Measurements from ENCODE around the gene HINT3. TPM values are rescaled to one million over a fixed set of nuclear protein-coding genes. Genes with fewer than 3 reads are reported as not detected.

HINT3 gene
- total RNA-seq, 1 experiment from 2014 or later: 12.7 TPM

GRCh38 chr6:125959041-125959440, 2.5 kb downstream of the HINT3 start:
- ChIA-PET RAD21 (ENCODE audit: low non-redundant PET in 1 of 2, low total read pairs in 2 of 2, uncharacterized antibody in 2 of 2, unreplicated experiment in 2 of 2) (no interaction called here), POLR2A (no interaction called here), CTCF (no interaction called here)
- no peak overlapping the region for H3K27ac ChIP-seq (ENCODE audit: low read depth, low read length)
- H3K9me2 ChIP-seq (ENCODE audit: insufficient read depth): no peaks in the 10 kb centered on the region
- no peak for DNase-seq (ENCODE audit: low read depth, low spot score)
- H3K36me3 ChIP-seq (ENCODE audit: control insufficient read depth in 1 of 2, insufficient read depth in 2 of 2, low read length in 2 of 2): no peaks in the 10 kb centered on the region
- H3K9me3 ChIP-seq (ENCODE audit: control insufficient read depth in 1 of 2, insufficient read depth in 1 of 2, low read depth in 1 of 2, low read length in 2 of 2): no peaks in the 10 kb centered on the region
- H3K4me3 ChIP-seq (replicated peaks in 1 of 2; ENCODE audit: low read depth in 1 of 2, low read length in 2 of 2): no peak overlapping the region
- peaks cover 10 to 17% of the 10 kb centered on the region in 2 experiments; a peak in 3 of 4 replicates for H3K4me1 ChIP-seq (ENCODE audit: control insufficient read depth in 1 of 2, insufficient read depth in 2 of 2, low read length in 2 of 2)
- no peak overlapping the region for H3K9ac ChIP-seq (ENCODE audit: low read length)
- no peaks in the 10 kb centered on the region for H3K27me3 ChIP-seq (ENCODE audit: insufficient read depth, low read length)
- no TSS peak for BruUV-seq (replicated peaks)
- no peak for TF ChIP-seq SIN3A (IDR thresholded peaks at IDR 0.05; ENCODE audit: low read depth)
- no peak for TF ChIP-seq EGR1 (IDR thresholded peaks at IDR 0.05; ENCODE audit: low read depth)
- TF ChIP-seq SRF (IDR thresholded peaks at IDR 0.05; ENCODE audit: low read depth): no peak
- TF ChIP-seq EZH2phosphoT487 (IDR thresholded peaks at IDR 0.05; ENCODE audit: borderline replicate concordance): no peak
- TF ChIP-seq REST (IDR thresholded peaks at IDR 0.05; ENCODE audit: low read depth): no peak
- no peak for TF ChIP-seq CTCF (IDR thresholded peaks at IDR 0.05 in 2 of 3, conservative IDR thresholded peaks at IDR 0.05 in 1 of 3; ENCODE audit: borderline replicate concordance in 1 of 3, insufficient read depth in 1 of 3, low read depth in 2 of 3, low read length in 2 of 3)
- no peak for TF ChIP-seq EZH2 (IDR thresholded peaks at IDR 0.05)
- no peak for TF ChIP-seq RAD21 (IDR thresholded peaks at IDR 0.05; ENCODE audit: low read depth)
- TF ChIP-seq, protein P1, sequence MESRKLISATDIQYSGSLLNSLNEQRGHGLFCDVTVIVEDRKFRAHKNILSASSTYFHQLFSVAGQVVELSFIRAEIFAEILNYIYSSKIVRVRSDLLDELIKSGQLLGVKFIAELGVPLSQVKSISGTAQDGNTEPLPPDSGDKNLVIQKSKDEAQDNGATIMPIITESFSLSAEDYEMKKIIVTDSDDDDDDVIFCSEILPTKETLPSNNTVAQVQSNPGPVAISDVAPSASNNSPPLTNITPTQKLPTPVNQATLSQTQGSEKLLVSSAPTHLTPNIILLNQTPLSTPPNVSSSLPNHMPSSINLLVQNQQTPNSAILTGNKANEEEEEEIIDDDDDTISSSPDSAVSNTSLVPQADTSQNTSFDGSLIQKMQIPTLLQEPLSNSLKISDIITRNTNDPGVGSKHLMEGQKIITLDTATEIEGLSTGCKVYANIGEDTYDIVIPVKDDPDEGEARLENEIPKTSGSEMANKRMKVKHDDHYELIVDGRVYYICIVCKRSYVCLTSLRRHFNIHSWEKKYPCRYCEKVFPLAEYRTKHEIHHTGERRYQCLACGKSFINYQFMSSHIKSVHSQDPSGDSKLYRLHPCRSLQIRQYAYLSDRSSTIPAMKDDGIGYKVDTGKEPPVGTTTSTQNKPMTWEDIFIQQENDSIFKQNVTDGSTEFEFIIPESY (IDR thresholded peaks at IDR 0.05; ENCODE audit: extremely low read depth, insufficient replicate concordance, low read length): no peak
- no peak for TF ChIP-seq POLR2A (IDR thresholded peaks at IDR 0.05; ENCODE audit: borderline replicate concordance, extremely low read depth, insufficient read depth, insufficient read length)
- no peak overlapping the region for H3K4me2 ChIP-seq (ENCODE audit: low read length)
- peaks cover 4% of the 10 kb centered on the region for H3K79me2 ChIP-seq (ENCODE audit: insufficient read depth, low read length)
- ATAC-seq: no peak
- H2AFZ ChIP-seq (ENCODE audit: low read depth, low read length, poor library complexity, severe bottlenecking): no peak overlapping the region
- H4K20me1 ChIP-seq (ENCODE audit: insufficient read depth): no peaks in the 10 kb centered on the region
- intact Hi-C loops (cut with micrococcal nuclease): no loop called here
